HG02623 (cell line): ENCODE results near the gene OR6P1.

Source experiments
- ATAC-seq: cut with Tn5 transposase; IDR thresholded peaks from one replicate; pipeline ENCODE4 v1.9.1; 2021; ENCODE audit warnings: moderate library complexity; ENCODE audit not compliant: unreplicated experiment

The OR6P1 gene

GRCh38 chr1:158520021-158520420 is 50.4 kb downstream of the OR6P1 start:
- no peak for ATAC-seq

DNA sequence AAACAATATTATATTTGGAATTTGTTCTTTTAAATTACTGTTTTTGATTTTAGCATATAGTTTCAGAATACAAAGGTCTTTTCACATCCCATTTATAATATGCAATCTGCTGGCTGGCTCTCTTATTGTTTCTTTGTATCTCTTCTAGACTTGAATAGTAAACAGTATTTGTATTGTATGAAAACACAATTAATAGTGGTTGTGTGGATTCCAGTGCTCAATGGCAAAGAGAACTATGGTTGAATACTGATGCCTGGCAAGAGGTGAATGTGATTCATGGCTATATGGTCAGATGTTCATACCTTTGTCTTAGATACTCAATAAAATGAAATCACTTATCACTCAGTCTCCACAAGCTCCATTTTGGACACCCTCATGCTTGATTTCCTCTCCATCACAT is 53.4 kb downstream of the OR6P1 start:
- ATAC-seq = no peak
